ENCODE measurements around the gene PLPPR1. TPM values are rescaled to one million over a fixed set of nuclear protein-coding genes. Genes with fewer than 3 reads are reported as not detected.

Gene PLPPR1
- total and polyA plus RNA-seq, 2 donors = 0.44 to 0.95 TPM

DNA sequence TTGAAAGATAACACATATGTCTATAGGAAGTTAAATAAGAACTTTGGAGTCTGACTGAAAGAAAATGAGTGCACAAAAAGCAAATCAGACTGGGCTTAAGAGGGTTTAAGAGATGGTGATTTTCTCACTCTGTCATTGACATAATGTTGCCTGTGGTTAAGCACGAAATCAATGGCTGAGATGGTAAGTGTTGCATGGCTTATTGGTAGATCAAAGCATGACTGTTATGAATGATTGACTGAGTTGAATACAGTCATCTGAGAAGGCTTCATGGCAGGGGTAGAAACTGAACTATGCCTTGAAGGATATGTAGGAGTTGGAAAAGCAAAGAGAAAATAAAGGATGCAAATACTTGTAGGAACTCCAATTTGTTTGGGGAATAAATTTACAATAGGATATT is 136.6 kb downstream of the PLPPR1 start:
- 79% methylated on average over 1 of the region's 1 CpG for WGBS

DNA sequence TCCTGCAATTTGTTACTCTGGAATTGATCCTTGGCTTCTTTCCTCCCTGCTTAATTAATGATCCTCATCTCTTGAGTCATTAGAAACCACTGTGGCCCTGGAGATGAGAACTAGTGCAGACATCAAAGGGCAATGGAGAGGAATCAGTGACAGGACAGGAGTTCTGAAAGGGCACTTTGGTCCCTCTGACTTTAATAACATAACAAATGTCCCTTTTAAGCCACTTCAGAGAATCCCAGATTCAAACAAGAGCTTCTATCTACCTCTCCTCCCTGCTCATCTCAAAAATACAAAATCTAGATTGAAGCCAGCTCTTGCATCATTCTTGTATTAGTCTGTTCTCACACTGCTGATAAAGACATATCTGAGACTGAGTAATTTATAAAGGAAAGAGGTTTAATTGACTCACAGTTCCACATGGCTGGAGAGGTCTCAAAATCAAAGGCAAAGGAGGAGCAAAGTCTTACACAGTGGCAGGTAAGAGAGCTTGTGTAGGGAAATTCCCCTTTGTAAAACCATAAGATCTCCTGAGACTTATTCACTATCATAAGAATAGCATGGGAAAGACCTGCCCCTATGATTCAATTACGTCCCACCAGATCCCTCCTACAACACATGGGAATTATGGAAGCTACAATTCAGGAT is 139.1 kb downstream of the PLPPR1 start:
- DNase-seq (ENCODE audit: extremely low spot score) = no peak
- Histone ChIP-seq H3K27ac (ENCODE audit: low read depth) (no peak overlapping the region), H3K4me3 (ENCODE audit: low read depth, low read length) (no peak overlapping the region), H3K4me1 (ENCODE audit: insufficient read depth) (no peaks in the 10 kb centered on the region), H3K36me3 (ENCODE audit: insufficient read depth) (no peaks in the 10 kb centered on the region)
- WGBS = 82% methylated on average over 1 of the region's 1 CpG

More for the DNA sequence above, 136.6 kb downstream of the PLPPR1 start:
- Histone ChIP-seq H3K4me3 (ENCODE audit: low read depth, low read length) (no peak overlapping the region), H3K36me3 (ENCODE audit: insufficient read depth) (no peaks in the 10 kb centered on the region), H3K4me1 (ENCODE audit: insufficient read depth) (no peaks in the 10 kb centered on the region), H3K27ac (ENCODE audit: low read depth) (no peak overlapping the region)
- DNase-seq (ENCODE audit: extremely low spot score) = no peak

DNA sequence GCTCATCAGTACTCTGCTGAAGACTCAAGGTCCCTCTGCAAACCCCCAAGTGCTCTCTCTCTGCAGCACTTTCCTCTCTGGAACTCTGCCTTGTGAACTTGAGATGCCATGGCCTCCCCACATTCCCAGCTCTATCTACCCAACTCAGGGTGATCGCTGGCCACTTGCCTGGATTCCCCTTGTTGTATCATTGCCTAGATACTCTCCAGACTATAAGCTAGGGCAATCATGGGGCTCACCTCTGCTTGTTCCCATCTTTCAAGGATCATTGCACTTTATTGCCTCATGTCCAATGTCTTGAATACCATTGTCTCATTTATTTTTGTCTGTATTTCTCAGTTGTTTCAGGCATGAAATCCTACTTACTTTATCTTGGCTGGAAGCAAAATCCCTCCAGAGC is 144.1 kb downstream of the PLPPR1 start:
- 57% methylated on average over 1 of the region's 1 CpG for WGBS
- H3K27ac ChIP-seq (ENCODE audit: low read depth) = no peak overlapping the region
- H3K36me3 ChIP-seq (ENCODE audit: insufficient read depth) = no peaks in the 10 kb centered on the region
- no peaks in the 10 kb centered on the region for H3K4me1 ChIP-seq (ENCODE audit: insufficient read depth)
- DNase-seq (ENCODE audit: extremely low spot score) = no peak
- H3K4me3 ChIP-seq (ENCODE audit: low read depth, low read length) = no peak overlapping the region

DNA sequence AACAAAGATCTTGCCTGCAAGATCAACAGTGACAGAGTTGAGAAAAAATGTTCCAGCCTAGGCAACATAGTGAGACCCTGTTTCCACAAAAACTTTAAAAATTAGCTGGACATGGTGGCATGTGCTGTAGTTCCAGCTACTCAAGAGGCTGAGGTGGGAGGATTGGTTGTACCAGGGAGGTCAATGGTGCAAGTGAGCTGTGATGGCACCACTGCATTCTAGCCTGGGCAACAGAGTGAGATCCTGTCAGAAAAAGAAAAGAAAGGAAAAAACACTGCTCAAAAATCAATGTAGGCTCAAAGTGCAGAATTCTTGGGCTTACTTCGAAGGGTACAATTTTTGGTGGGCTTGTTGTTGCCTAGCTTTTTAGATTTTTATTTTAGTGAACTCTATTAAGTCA is 145.4 kb downstream of the PLPPR1 start:
- Histone ChIP-seq H3K4me3 (ENCODE audit: low read depth, low read length) (no peak overlapping the region), H3K27ac (ENCODE audit: low read depth) (no peak overlapping the region), H3K36me3 (ENCODE audit: insufficient read depth) (no peaks in the 10 kb centered on the region), H3K4me1 (ENCODE audit: insufficient read depth) (no peaks in the 10 kb centered on the region)
- no peak for DNase-seq (ENCODE audit: extremely low spot score)
- WGBS = 87% methylated on average over 1 of the region's 1 CpG

DNA sequence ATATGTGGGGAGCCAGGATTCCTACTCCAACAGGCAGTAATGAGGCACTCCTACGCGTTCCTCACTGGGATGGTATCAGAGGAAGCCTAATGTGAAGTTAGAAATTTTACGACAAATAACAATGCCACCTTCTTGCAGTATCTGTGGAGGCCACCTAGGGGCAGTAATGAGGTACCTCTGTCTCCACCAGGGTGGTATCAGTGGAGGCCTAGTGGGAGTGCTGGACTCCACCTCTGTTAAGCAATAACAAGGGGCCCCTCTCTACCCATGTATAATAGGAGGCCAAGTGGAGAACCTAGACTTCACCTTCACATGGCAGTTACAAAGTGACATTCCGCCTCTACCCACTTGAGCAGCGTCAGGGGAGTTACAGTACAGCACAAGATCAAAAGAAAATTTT is 147.9 kb downstream of the PLPPR1 start:
- H3K36me3 ChIP-seq (ENCODE audit: insufficient read depth) = no peaks in the 10 kb centered on the region
- no peak overlapping the region for H3K4me3 ChIP-seq (ENCODE audit: low read depth, low read length)
- no peaks in the 10 kb centered on the region for H3K4me1 ChIP-seq (ENCODE audit: insufficient read depth)
- no peak overlapping the region for H3K27ac ChIP-seq (ENCODE audit: low read depth)
- WGBS = 91% methylated on average over 5 of the region's 5 CpGs
- DNase-seq (ENCODE audit: extremely low spot score) = no peak

DNA sequence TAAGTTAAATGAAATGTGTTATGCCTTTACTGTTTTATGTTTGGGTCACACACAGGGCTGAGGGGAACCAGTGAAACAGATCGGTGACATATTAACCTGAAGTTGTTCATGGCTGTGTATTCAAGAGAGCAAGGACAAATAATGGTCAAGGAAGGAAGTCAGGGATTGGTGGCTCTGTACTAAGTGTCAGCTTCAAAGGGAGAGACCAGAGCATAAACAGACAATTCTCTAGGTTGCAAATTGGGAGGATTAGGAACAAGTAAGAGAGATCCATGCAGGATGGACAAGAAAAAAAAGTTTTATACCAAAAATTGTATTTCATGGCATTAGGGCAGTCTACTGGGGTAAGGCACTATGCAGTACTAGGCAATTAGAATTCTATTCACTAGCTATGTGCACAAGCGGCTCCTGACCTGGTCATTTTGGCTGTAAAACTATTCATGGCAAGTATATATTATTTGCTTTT is 156.3 kb downstream of the PLPPR1 start:
- H3K4me3 ChIP-seq (ENCODE audit: low read depth, low read length) = no peak overlapping the region
- no peak overlapping the region for H3K27ac ChIP-seq (ENCODE audit: low read depth)
- H3K36me3 ChIP-seq (ENCODE audit: insufficient read depth) = no peaks in the 10 kb centered on the region
- 51% methylated on average over 2 of the region's 2 CpGs for WGBS
- DNase-seq (ENCODE audit: extremely low spot score) = no peak
- H3K4me1 ChIP-seq (ENCODE audit: insufficient read depth) = no peaks in the 10 kb centered on the region

DNA sequence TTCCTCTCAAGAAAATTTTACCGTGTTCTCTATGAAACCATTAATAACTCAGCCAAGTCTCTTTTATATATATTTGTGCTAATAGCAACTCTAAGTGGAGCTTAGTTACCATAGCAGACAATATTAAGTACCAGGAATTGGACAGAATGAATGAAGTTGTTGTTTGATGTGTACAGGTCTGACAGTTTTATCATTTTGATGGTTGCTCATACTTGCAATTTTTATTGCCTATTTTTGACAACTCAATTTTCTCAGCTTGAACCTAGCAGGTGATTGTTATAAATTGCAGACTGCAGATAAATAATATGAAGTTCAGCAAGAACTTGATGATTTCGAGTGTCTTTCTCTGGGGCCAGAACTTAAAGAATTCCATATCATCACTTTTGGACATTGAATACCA is 163.2 kb downstream of the PLPPR1 start:
- Histone ChIP-seq H3K27ac (ENCODE audit: low read depth) (no peak overlapping the region), H3K4me3 (ENCODE audit: low read depth, low read length) (no peak overlapping the region), H3K36me3 (ENCODE audit: insufficient read depth) (no peaks in the 10 kb centered on the region), H3K4me1 (ENCODE audit: insufficient read depth) (no peaks in the 10 kb centered on the region)
- DNase-seq (ENCODE audit: extremely low spot score) = no peak
- WGBS = 61% methylated on average over 2 of the region's 2 CpGs

DNA sequence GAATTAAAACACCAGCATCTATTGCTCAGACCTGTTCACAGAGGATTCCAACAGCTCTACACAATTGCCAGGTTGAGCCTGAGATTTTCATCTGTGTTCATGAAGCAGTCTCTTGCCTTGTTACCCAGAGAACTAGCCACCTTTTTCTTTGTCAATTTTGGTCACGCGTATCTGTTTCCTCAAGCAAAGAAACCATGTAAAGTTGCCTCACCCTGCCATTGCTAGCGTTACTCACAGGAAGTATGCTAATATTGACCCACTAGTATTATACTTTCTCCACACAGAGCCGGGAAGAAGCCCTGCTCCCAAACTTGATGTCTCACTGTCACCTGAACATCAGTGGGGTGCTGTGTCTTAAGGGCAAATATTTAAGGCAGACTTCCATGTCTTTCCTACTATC is 168.5 kb downstream of the PLPPR1 start:
- Histone ChIP-seq H3K4me3 (ENCODE audit: low read depth, low read length) (no peak overlapping the region), H3K36me3 (ENCODE audit: insufficient read depth) (no peaks in the 10 kb centered on the region), H3K4me1 (ENCODE audit: insufficient read depth) (no peaks in the 10 kb centered on the region), H3K27ac (ENCODE audit: low read depth) (no peak overlapping the region)
- no peak for DNase-seq (ENCODE audit: extremely low spot score)
- WGBS = 83% methylated on average over 4 of the region's 4 CpGs

DNA sequence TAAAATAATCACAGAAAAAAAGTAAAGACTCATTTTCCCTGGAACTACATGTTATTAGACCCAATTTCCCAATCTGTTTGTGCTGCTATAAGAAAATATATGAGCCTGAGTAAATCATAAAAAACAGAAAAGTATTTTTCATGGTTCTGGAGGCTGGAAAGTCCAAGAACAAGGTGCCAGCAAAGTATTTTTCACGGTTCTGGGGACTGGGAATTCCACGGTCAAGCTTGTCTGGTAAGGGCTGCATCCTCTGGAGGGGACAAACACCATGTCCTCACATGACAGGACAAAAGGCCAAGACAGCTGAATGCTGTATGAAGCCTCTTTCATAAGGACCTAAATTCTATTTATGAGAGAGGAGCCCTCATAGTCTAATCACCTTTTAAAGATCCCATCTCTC is 172.3 kb downstream of the PLPPR1 start:
- Histone ChIP-seq H3K4me3 (ENCODE audit: low read depth, low read length) (no peak overlapping the region), H3K36me3 (ENCODE audit: insufficient read depth) (no peaks in the 10 kb centered on the region), H3K27ac (ENCODE audit: low read depth) (no peak overlapping the region), H3K4me1 (ENCODE audit: insufficient read depth) (no peaks in the 10 kb centered on the region)
- WGBS = 70% methylated on average over 2 of the region's 2 CpGs
- DNase-seq (ENCODE audit: extremely low spot score) = no peak

DNA sequence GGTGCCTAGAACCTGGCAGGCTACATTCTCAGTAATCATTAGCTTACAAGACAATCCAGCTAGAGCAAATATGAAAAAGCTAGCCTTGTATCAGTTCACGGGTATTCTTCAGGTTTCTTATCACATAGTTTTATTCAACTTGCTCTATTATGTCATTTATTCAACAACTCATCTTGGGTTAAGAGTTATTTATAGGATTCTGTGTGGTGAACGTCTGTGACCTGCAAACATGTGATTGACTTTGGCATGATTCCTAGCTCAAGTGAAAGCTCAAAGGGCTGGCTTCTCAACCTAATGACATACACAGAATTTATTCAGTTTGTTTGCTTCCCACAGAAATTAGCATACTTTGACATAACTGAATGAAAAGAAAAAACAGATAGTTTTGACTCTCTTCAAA is 173.1 kb downstream of the PLPPR1 start:
- DNase-seq (ENCODE audit: extremely low spot score) = no peak
- 25% methylated on average over 2 of the region's 2 CpGs for WGBS
- Histone ChIP-seq H3K4me1 (ENCODE audit: insufficient read depth) (no peaks in the 10 kb centered on the region), H3K4me3 (ENCODE audit: low read depth, low read length) (no peak overlapping the region), H3K36me3 (ENCODE audit: insufficient read depth) (no peaks in the 10 kb centered on the region), H3K27ac (ENCODE audit: low read depth) (no peak overlapping the region)

DNA sequence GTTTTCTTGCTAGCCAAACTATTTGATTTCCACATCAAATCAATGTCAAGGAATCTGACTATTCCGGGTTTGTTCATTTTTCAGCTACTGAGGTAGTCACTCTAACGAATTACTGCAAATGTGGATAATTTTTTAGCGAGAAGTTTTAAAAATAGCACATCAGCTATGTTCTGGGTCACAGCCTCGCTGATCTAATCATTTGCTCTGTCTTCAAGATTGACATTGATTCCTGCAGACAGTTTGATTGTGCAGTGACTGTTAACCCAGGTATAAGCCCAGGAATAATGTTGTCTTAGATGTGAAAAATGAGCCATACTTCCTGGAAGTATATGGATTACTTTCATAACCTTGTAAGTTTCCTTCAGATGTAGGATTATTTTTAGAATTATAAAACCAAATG is 181.1 kb downstream of the PLPPR1 start:
- 81% methylated on average over 4 of the region's 4 CpGs for WGBS
- no peak overlapping the region for H3K4me3 ChIP-seq (ENCODE audit: low read depth, low read length)
- no peak for DNase-seq (ENCODE audit: extremely low spot score)
- H3K27ac ChIP-seq (ENCODE audit: low read depth) = no peak overlapping the region
- no peaks in the 10 kb centered on the region for H3K4me1 ChIP-seq (ENCODE audit: insufficient read depth)
- H3K36me3 ChIP-seq (ENCODE audit: insufficient read depth) = no peaks in the 10 kb centered on the region

DNA sequence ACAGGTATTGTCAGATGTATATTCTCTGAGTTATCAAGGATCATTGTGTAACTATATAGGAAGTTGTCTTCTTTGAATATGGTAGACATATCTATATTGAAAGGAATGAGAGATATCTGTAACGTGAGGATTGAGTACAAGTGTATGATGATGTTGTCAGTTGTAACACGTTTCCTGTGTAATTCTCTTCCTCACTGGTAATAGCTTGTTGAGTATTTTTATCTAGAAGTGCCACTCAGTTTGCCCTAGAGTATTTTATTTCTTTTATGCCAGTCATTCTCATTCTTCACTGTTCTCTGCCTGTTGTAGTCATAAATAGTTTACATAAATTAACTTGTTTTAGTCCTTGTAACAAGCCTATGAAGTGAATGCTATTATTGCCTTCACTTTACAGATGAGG is 184.1 kb downstream of the PLPPR1 start:
- Histone ChIP-seq H3K4me1 (ENCODE audit: insufficient read depth) (no peaks in the 10 kb centered on the region), H3K27ac (ENCODE audit: low read depth) (no peak overlapping the region), H3K4me3 (ENCODE audit: low read depth, low read length) (no peak overlapping the region), H3K36me3 (ENCODE audit: insufficient read depth) (no peaks in the 10 kb centered on the region)
- no peak for DNase-seq (ENCODE audit: extremely low spot score)
- 70% methylated on average over 2 of the region's 2 CpGs for WGBS

DNA sequence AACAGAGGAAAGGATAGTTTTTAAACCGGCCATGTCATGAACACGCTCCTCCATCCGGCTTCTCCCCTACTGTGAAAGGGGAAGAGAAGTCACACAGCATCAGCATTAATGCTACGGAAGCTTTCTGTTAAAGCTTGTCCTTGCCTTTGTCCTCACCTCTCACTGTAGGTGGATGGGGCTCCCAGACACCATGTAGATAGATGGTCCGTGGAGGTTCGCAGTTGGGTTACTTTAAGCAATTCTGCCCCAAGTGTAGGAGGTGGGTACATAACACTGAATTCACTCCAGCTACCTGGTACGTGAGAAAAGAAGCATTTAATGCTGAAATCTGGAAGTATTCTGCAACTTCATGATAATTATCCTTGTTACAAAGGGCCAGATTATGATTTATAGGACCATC is 190.5 kb downstream of the PLPPR1 start:
- Histone ChIP-seq H3K27ac (ENCODE audit: low read depth) (no peak overlapping the region), H3K4me1 (ENCODE audit: insufficient read depth) (no peaks in the 10 kb centered on the region), H3K36me3 (ENCODE audit: insufficient read depth) (no peaks in the 10 kb centered on the region), H3K4me3 (ENCODE audit: low read depth, low read length) (no peak overlapping the region)
- 89% methylated on average over 7 of the region's 7 CpGs for WGBS
- DNase-seq (ENCODE audit: extremely low spot score) = no peak

DNA sequence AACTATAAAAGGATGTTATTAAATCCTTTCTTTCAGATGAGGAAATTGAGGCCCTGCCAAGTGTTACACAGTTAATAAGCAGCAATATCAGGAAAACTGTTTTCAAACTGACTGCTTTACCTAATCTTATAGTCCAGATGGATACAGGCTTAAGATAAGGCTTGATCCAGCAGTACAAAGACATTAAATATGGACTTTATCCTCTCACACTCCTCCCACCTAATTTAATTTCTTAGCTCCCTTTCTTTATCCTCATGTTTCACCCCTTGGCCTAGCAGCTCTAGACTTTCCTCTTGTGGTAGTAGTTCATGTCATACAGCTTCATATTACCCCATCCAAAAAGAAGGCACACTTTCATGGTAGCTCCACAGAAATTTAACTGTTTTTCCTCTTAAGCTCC is 191.8 kb downstream of the PLPPR1 start:
- Histone ChIP-seq H3K4me1 (ENCODE audit: insufficient read depth) (no peaks in the 10 kb centered on the region), H3K36me3 (ENCODE audit: insufficient read depth) (no peaks in the 10 kb centered on the region), H3K4me3 (ENCODE audit: low read depth, low read length) (no peak overlapping the region), H3K27ac (ENCODE audit: low read depth) (no peak overlapping the region)
- DNase-seq (ENCODE audit: extremely low spot score) = no peak

DNA sequence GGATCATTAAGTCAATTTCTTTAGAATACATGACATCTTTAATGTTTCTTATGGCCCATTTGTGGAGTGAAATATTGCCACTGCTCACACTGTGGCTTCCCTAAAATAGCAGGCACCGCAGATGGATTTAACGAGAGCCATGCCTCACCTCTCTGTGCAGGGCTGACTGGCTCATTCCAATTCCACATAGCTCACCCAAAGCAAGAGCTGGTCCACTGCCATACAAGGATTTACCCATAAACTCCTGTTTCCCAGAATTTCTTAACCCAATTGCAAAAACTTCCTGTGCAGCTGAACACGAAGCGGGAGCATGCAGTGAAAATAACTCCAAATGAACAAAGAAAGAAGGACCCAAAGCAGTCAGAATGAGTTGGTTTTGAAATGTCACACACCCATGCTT is 196.7 kb downstream of the PLPPR1 start:
- H3K27ac ChIP-seq (ENCODE audit: low read depth) = no peak overlapping the region
- H3K4me3 ChIP-seq (ENCODE audit: low read depth, low read length) = no peak overlapping the region
- no peak for DNase-seq (ENCODE audit: extremely low spot score)
- H3K4me1 ChIP-seq (ENCODE audit: insufficient read depth) = no peaks in the 10 kb centered on the region
- no peaks in the 10 kb centered on the region for H3K36me3 ChIP-seq (ENCODE audit: insufficient read depth)
- WGBS = 56% methylated on average over 4 of the region's 4 CpGs

Data from urinary bladder (tissue), 4 donors.